ENCODE results near the gene EME2.

- TF ChIP-seq, protein P1, sequence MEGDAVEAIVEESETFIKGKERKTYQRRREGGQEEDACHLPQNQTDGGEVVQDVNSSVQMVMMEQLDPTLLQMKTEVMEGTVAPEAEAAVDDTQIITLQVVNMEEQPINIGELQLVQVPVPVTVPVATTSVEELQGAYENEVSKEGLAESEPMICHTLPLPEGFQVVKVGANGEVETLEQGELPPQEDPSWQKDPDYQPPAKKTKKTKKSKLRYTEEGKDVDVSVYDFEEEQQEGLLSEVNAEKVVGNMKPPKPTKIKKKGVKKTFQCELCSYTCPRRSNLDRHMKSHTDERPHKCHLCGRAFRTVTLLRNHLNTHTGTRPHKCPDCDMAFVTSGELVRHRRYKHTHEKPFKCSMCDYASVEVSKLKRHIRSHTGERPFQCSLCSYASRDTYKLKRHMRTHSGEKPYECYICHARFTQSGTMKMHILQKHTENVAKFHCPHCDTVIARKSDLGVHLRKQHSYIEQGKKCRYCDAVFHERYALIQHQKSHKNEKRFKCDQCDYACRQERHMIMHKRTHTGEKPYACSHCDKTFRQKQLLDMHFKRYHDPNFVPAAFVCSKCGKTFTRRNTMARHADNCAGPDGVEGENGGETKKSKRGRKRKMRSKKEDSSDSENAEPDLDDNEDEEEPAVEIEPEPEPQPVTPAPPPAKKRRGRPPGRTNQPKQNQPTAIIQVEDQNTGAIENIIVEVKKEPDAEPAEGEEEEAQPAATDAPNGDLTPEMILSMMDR (conservative IDR thresholded peaks at IDR 0.05): no peak
- TF ChIP-seq ZFX (IDR thresholded peaks at IDR 0.05): no peak
Measured at GRCh38 chr16:1731603-1732002, 41.0 kb upstream of the EME2 start.
